Activated naive CD8-positive, alpha-beta T cell (primary cell): ENCODE measurements around the gene BBS1.

ENCODE experiments used
- H3K27ac Mint-ChIP-seq: one replicate; pipeline ENCODE4 v1.8.0; 2021; ENCODE audit warnings: mixed read lengths
- H3K27me3 Mint-ChIP-seq: one replicate; pipeline ENCODE4 v1.8.0; 2021; ENCODE audit warnings: mixed read lengths
- H3K36me3 Mint-ChIP-seq: one replicate; pipeline ENCODE4 v1.8.0; 2021; ENCODE audit warnings: mixed read lengths
- H3K4me1 Mint-ChIP-seq: one replicate; pipeline ENCODE4 v1.8.0; 2021; ENCODE audit warnings: low read depth, mixed read lengths
- H3K4me3 Mint-ChIP-seq: one replicate; pipeline ENCODE4 v1.8.0; 2021; ENCODE audit warnings: mild to moderate bottlenecking, mixed read lengths
- H3K9me3 Mint-ChIP-seq: one replicate; pipeline ENCODE4 v1.8.0; 2021; ENCODE audit warnings: low read depth, mixed read lengths

The BBS1 gene

GRCh38 chr11:66473167-66473566, 37.3 kb upstream of the BBS1 start:
- no peaks in the 10 kb centered on the region for H3K36me3 Mint-ChIP-seq
- H3K27me3 Mint-ChIP-seq: no peaks in the 10 kb centered on the region
- H3K9me3 Mint-ChIP-seq: no peaks in the 10 kb centered on the region
- H3K4me3 Mint-ChIP-seq: no peak overlapping the region
- peaks cover 5% of the 10 kb centered on the region for H3K4me1 Mint-ChIP-seq
- H3K27ac Mint-ChIP-seq: no peak overlapping the region

GRCh38 chr11:66473608-66474515, 36.6 kb upstream of the BBS1 start:
- no peak overlapping the region for H3K4me3 Mint-ChIP-seq
- H3K4me1 Mint-ChIP-seq: peaks cover 2% of the 10 kb centered on the region
- H3K27ac Mint-ChIP-seq: no peak overlapping the region
- H3K36me3 Mint-ChIP-seq: no peaks in the 10 kb centered on the region
- H3K9me3 Mint-ChIP-seq: no peaks in the 10 kb centered on the region
- no peaks in the 10 kb centered on the region for H3K27me3 Mint-ChIP-seq

- Mint-ChIP-seq H3K4me3 (no peak overlapping the region), H3K4me1 (peaks cover 7% of the 10 kb centered on the region), H3K27ac (no peak overlapping the region), H3K9me3 (no peaks in the 10 kb centered on the region), H3K27me3 (no peaks in the 10 kb centered on the region), H3K36me3 (no peaks in the 10 kb centered on the region)
Observed at GRCh38 chr11:66475349-66476172, 34.9 kb upstream of the BBS1 start.

GRCh38 chr11:66476173-66476840, 34.1 kb upstream of the BBS1 start:
- no peak overlapping the region for H3K4me3 Mint-ChIP-seq
- H3K4me1 Mint-ChIP-seq: peaks cover 10% of the 10 kb centered on the region
- no peaks in the 10 kb centered on the region for H3K9me3 Mint-ChIP-seq
- H3K36me3 Mint-ChIP-seq: no peaks in the 10 kb centered on the region
- H3K27me3 Mint-ChIP-seq: no peaks in the 10 kb centered on the region
- no peak overlapping the region for H3K27ac Mint-ChIP-seq

DNA sequence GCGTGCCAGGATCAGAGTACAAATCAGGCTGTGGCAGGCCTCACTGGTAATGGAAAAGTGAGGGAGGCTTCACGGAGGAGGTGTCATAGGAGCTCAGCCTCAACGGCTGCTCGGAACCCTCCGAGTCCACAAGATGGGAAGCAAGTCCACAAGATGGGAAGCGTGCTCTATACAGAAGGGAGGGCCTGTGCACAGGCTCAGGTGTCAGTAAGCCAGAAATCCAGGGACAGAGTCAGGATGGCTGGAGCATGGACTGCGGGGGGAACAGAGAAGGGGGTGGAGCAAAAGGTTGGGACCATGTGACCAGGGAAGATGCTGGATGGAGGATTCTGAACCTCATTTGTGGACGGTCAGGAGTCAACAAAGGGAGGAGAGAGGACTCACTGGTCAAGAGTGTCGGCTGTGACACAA, 33.6 kb upstream of the BBS1 start:
- Mint-ChIP-seq H3K27me3 (no peaks in the 10 kb centered on the region), H3K27ac (no peak overlapping the region), H3K36me3 (no peaks in the 10 kb centered on the region), H3K4me3 (no peak overlapping the region), H3K4me1 (peaks cover 10% of the 10 kb centered on the region), H3K9me3 (no peaks in the 10 kb centered on the region)

GRCh38 chr11:66477263-66478201, 32.9 kb upstream of the BBS1 start:
- Mint-ChIP-seq H3K36me3 (no peaks in the 10 kb centered on the region), H3K9me3 (no peaks in the 10 kb centered on the region), H3K27ac (no peak overlapping the region), H3K27me3 (no peaks in the 10 kb centered on the region), H3K4me1 (peaks cover 13% of the 10 kb centered on the region), H3K4me3 (no peak overlapping the region)

DNA sequence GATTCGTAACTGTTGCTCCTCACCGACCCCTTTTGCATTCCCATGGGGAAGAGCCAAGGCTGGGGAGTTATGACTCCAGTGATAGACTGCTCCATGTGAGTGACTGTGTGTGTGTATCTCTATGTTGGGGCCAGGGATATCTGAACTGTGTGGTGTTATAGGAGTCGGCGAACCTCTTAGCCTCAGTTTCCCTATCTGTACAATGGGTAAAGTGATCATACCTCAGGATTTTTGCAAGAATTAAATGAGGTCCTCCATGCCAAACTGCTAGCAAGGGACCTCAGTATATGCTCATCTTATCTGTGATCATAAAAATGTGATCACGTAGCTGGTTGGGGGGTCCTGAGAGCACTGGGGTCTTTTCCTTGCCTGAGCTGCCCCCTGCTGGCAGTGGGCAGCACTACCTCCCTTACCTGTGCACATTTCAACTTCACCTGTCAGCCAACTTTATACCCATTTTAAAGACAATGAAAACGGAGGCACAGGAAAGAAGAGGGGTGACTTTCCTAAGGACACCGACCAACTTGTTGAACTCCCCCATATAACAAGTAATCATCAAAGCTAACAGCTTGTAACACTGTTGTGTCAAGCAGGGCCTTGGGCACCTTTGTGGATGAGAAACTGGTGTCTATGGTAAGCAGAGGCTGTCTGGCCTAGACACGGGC, 31.6 kb upstream of the BBS1 start:
- Mint-ChIP-seq H3K27me3 (no peaks in the 10 kb centered on the region), H3K4me3 (peak overlapping the region; percentile 89), H3K27ac (no peak overlapping the region), H3K9me3 (no peaks in the 10 kb centered on the region), H3K4me1 (peaks cover 19% of the 10 kb centered on the region), H3K36me3 (no peaks in the 10 kb centered on the region)

- H3K27ac Mint-ChIP-seq: no peak overlapping the region
- H3K36me3 Mint-ChIP-seq: no peaks in the 10 kb centered on the region
- peak overlapping the region; percentile 89 for H3K4me3 Mint-ChIP-seq
- no peaks in the 10 kb centered on the region for H3K9me3 Mint-ChIP-seq
- H3K27me3 Mint-ChIP-seq: no peaks in the 10 kb centered on the region
- H3K4me1 Mint-ChIP-seq: peaks cover 19% of the 10 kb centered on the region
Observed at GRCh38 chr11:66479394-66480116, 30.9 kb upstream of the BBS1 start.

- H3K27me3 Mint-ChIP-seq: no peaks in the 10 kb centered on the region
- no peaks in the 10 kb centered on the region for H3K9me3 Mint-ChIP-seq
- H3K27ac Mint-ChIP-seq: peak within 1 kb of the TSS; percentile 85
- peaks cover 19% of the 10 kb centered on the region for H3K4me1 Mint-ChIP-seq
- H3K4me3 Mint-ChIP-seq: peak within 1 kb of the TSS; percentile 89
- H3K36me3 Mint-ChIP-seq: no peaks in the 10 kb centered on the region
Observed at GRCh38 chr11:66480117-66480938, 30.1 kb upstream of the BBS1 start, which contains the start of gene DPP3. TSS of gene DPP3 (plus strand) at chr11:66480434. CDS start at chr11:66482201, 1,767 bp downstream.

DNA sequence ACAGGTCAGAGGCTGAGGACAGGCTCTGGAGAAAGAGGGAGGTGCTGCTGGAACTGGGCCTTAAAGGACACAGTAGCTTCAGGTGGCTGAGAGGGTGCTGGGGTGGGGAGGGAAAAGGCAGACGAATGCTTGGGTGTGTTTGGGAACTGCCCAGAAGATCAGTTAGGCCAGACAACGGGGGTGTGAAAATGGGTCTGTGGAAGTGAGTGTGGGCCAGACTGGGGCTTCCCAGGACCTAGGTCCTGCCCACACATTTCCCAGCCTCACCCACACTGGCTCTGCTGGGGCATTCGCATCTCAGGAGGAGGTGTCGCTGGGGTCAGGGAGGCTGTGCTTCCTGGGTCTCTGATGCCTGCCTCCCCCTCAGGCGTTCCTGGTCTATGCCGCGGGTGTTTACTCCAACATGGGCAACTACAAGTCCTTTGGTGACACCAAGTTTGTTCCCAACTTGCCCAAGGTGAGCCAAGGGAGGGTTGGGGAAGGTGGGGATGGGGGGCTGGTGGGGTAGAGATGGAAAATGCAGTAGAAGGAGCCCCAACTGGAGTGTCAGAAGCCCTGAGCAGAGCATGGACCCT, 25.5 kb upstream of the BBS1 start:
- Mint-ChIP-seq H3K36me3 (no peaks in the 10 kb centered on the region), H3K9me3 (no peaks in the 10 kb centered on the region), H3K4me3 (no peak overlapping the region), H3K27ac (no peak overlapping the region), H3K4me1 (peaks cover 13% of the 10 kb centered on the region), H3K27me3 (no peaks in the 10 kb centered on the region)

GRCh38 chr11:66488957-66489356, 21.5 kb upstream of the BBS1 start:
- Mint-ChIP-seq H3K9me3 (no peaks in the 10 kb centered on the region), H3K36me3 (peaks cover 3% of the 10 kb centered on the region), H3K27ac (no peak overlapping the region), H3K27me3 (no peaks in the 10 kb centered on the region), H3K4me3 (no peak overlapping the region), H3K4me1 (no peaks in the 10 kb centered on the region)

GRCh38 chr11:66489636-66490035, 20.8 kb upstream of the BBS1 start:
- Mint-ChIP-seq H3K27me3 (no peaks in the 10 kb centered on the region), H3K9me3 (no peaks in the 10 kb centered on the region), H3K4me1 (no peaks in the 10 kb centered on the region), H3K4me3 (no peak overlapping the region), H3K27ac (no peak overlapping the region), H3K36me3 (peaks cover 3% of the 10 kb centered on the region)
